NCI-H128 (cell line): Measurements from ENCODE around the gene TLL2.
"Not testable (repeated sequence)": the region's sequence is repeated elsewhere in the genome, so short reads cannot be mapped to it uniquely, and the experiment has no call there.

Source experiments
- DNase-seq: peaks from one replicate; lab custom pipeline; 2025; ENCODE audit not compliant: unreplicated experiment; lab: John Stamatoyannopoulos, UW

The TLL2 gene

DNA sequence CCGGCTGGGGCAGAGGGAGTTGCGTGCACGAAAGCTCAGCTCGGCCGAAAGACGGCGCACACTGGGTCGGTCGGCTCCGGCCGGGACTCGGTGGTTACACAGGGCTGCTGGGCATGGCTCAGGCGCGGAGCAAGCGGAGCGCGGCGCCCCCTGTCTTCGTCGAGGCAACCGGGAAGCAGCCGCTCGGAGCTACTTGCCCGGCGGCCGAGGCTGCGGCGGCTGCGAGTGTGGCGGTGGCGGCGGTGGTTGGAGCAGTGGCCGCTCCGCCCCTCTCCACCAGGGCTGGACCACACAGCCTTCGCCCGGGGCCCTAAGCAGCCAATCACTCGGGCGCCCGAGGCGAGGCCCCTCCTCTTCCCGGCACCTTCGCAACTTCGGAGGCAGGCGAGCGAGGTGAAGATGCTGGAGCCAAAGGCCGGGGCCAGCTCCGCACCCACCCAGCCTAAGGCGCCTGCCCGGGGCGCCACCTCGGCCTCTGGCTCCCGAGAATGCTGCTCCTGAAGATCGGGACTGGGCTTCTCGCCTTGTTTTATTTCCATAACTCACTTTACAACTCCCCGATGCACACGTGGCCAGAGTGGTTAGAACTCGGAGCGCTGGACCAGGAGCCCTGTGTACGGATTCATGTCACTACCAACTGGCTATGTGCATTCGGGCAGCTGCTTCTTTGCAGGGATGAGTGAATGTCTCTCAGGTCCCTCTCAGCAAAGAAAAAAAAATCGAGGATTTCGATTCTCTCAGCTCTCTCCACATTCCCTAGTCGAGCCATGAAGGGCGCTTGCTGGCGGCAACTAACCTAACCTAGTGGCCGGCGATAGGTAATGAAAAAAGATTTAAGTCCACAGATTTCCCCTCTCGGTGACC is at the start of gene TLL2:
Gene TLL2 (minus strand): TSS at position 229 of the 864 bp plus-strand sequence. CDS start 241 bp downstream, outside the sequence.
- DNase-seq: peak; percentile 21

DNA sequence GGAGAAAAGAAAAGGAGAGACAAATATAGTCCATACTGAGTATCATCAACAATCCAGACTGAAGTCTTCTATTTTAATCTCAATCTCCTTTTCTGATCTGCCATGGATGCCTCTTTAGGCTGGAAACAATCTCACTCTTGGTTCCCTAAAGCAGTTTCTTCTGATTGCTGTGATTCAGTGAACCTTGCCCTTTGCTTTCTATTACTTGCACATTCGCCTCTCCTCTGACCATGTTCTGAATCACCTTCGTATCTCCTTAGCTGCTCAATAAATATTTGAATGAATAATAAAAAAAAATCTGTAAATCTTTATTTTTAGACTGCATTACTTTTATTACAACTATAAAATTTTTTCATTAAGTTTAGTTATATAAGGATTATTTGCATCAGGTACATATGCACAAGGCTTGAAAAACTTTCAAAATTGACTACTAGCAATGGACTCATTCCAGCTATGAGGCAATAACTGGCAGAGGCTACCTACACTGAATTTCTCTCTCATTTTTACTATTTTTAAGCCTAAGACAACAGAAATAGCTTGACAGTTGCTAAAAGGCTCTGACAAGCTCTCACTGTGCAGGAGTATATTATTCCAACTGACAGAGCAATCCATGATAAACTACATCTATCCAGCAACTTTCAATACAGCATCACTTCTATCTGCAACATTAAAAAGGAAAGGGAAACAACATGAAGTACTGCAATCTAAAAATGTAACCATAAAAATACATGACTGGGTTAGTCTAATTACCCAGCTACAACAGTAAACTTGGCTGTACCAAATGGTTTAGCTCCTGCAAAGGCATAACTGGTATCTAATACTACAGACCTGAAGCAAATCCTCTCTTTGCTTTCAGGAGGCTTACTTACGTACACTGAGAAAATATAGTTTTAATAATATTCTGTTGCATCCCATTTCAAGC is 47.5 kb upstream of the TLL2 start:
- no peak for DNase-seq

DNA sequence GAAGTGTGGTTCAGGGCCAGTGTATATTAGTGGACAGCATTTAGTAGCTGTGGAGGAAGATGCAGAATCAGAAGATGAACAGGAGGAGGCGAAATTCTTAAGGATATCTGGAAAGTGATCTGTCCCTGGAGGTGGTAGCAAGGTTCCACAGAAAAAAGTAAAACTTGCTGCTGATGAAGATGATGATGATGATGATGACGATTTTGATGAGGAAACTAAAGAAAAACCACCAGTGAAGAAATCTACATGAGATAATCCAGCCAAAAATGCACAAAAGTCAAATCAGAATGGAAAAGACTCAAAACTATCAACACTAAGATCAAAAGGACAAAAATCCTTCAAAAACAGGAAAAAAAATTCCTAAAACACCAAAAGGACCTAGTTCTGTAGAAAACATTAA is 46.8 kb upstream of the TLL2 start:
- no peak for DNase-seq

DNA sequence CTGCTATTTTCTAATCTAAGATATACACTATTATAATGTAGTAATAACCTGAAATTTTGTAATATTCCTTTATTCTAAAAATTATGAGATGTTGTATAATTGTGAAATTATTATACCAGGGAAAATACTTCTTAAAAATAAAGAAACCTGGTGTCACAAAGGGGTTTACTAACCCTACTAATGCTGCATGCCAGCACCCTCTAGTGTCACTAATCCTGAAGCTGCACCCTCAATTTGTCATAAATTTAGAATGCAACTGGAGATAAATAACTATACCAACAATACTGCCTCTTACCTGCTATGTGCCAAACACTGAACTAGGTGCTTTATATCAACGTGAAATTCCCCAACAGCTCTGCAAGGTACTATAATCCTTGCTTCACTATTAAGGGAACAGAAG is 42.3 kb upstream of the TLL2 start:
- DNase-seq: no peak

DNA sequence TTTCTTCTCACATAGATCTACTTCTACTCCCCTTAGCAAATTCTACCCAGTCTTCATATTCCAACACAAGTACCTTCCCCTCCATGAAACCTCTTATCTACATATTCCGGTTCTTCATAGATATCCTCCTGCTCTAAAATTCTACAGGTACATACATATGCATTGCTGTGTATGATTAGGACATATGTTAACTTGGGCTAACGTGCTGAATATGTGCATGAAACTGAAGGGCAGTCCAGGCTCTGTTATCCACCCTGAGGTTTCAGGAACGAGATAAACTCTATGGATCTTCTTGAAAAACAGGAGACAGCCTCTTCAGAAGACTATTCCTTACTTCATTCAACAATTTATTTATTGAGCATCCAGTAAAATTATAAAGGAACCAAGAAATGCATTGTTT is 41.6 kb upstream of the TLL2 start:
- DNase-seq: no peak

DNA sequence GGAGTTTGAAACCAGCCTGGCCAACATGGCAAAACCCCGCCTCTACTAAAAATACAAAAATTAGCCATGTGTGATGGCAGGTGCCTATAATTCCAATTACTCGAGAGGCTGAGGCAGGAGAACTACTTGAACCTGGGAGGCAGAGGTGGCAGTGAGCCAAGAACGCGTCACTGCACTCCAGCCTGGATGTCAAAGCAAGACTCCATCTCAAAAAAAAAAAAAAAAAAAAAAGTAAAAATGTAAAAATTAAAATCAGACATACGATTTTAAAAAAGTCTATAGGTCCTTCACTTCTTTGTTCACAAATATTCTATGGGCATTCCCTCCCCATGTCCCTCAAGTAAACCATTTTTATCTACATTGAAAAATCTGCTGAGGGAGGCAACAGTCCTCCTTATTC is 34.9 kb upstream of the TLL2 start:
- DNase-seq: peak; percentile 6

DNA sequence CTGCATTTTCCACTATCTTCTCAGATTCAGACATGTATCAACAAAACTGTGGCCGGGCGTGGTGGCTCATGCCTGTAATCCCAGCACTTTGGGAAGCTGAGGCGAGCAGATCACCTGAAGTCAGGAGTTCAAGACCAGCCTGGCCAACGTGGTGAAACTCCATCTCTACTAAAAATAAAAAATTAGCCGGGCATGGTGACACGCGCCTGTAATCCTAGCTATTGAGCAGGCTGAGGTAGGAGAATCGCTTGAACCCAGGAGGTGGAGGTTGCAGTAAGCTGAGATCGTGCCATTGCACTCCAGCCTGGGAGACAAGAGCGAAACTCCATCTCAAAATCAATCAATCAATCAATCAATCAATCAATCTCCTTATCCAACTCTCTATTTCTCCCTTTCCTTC is 31.8 kb upstream of the TLL2 start:
- DNase-seq: not testable (repeated sequence)

DNA sequence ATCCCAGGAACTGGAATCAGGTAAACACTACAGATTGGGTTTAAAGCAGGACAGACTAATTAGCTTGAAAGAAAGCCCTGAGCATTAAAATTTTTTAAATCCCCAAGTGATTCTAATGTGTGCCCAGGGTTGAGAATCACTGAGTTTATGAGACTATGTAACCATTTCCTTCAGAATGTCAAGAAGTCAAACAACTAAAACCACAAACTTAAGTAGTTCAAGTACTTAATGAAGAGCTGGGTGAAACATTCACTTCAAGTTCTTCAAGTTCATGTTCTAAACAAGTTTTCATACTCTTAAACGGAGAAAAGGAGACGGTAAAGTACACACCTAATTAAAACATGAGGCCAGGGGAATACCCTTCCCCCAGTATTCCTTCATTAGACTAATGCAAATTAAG is 28.2 kb upstream of the TLL2 start:
- no peak for DNase-seq

DNA sequence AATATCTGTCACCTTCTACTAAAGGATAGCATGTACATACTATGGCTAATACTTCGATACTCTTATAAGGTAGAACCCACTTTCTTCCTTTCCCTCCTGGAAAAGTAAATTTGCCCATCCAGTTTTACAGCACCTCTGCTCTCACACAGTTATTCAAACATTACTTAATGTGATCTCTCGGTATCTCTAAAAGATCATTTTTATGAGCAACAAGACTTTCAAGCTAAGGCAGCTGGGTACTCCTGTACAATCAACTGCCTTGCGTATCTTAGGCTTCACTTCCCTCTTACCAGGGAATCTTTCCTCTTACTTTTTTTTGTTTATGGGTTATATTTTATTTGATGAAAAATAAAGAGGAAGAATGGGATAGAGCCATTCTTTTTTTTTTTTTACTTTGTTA is 26.5 kb upstream of the TLL2 start:
- no peak for DNase-seq

DNA sequence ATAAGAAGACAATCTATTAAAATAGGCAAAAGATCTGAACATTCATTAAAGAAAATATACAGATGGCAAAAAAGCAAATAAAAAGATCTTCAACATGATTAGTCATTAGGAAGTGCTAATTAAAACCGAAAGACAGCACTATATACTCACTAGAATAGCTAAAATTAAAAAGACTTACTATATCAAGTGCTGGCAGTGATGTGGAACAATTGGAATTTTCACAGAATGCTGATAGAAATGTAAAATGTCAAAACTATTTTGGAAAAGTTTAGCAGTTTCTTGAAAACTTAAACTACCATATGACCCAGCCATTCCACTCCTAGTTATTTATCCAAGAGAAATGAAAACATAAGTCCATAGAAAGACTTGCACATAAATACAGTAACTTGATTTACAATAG is 25.0 kb upstream of the TLL2 start:
- no peak for DNase-seq

DNA sequence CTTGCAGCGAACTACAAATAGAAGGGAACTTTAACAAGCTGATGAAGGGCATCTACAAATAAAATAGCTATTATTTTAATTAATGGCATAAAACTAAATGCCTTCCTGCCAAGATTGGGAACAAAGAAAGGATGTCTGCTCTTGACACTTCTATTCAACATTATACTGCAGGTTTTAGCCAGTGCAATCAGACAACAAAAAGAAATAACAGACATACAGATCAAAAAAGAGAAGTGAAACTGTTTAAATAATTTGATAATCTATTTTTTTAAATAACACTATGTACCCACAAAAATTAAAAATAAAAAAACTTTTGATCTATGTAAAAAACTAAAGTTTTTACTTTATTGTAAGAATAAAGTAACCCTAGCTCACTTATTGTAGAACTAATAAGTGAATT is 22.4 kb upstream of the TLL2 start:
- DNase-seq: no peak

DNA sequence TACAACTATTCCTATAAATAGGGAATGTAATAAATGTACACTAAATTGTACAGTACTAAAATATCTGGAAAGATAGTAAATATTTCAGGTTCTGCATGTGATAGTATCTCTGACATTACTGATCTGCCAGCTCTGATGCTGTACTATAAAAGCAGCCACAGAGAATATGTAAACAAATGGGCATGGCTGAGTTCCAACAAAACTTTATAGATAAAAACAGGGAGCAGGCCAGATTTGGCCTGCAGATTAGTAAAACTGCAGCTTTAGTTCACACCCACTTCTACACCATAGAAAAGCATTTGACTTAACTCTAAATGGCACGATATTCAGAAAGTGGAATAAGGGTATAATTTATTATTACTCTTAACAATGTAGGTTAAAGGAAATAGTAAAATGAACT is 18.8 kb upstream of the TLL2 start:
- no peak for DNase-seq

DNA sequence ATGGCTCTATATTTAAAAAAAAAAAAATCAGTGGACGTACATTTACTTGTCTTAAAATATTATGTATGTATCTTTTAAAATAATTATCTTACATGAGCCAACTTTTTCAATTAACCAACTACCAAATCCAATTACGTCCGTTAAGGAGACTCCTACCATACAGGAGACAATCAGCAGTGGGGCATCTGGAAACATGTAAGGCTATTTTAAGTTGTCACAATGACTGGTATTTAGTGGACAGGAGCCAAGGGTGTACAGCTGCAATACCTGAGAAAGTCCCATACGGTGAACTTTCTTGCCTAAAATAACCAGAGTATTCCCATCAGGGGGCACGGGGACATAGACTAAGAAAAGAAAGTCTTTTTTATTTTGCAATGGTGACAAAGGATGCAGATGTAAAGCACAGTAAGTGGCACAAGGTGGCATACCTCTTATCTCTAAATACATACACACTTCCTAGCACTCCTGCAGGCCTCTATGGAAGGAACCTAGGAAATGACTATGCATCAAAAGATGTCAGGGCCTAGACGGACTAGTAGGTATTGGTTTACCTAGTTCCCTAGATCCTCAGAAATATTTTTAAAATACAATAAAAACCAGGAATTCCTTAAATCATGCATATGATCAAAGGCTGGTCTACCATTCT is 16.0 kb upstream of the TLL2 start:
- DNase-seq: no peak

DNA sequence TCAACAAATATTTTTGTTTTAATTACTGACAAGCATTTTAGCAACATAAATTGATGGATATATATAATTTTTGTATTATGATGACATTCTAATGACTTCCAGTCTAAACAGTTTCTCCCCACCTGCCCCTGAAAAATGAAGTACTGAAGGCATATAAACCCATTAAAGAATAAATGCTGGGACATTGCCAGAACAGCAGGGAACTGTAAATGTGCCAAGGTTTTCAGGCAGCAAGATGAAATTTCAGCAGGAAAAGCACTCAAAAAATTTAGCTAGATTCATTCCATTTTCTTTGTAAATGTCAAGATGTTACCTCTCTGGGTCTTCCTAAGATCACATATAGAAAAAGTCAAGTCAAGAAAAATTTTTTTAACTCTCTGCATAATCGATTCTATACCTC is 11.0 kb upstream of the TLL2 start:
- no peak for DNase-seq

DNA sequence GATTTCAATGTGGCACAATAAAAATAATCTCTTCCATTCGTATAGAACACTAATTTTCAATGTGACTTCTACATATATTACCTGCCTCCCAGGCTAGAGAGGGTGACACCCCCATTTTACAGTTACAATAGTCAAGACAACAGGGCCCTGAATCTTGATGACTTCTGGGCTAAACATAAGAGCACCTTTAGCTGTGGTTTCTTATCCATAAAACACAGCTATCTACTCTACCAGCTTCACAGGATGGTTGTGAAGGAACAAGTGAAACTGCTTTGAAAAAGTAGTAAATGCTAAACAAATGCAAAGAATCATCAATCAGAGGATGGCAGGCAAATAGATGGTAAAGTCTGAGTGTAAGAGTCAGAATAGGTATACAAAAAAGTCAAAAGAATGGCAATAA is 3.6 kb upstream of the TLL2 start:
- DNase-seq: no peak

DNA sequence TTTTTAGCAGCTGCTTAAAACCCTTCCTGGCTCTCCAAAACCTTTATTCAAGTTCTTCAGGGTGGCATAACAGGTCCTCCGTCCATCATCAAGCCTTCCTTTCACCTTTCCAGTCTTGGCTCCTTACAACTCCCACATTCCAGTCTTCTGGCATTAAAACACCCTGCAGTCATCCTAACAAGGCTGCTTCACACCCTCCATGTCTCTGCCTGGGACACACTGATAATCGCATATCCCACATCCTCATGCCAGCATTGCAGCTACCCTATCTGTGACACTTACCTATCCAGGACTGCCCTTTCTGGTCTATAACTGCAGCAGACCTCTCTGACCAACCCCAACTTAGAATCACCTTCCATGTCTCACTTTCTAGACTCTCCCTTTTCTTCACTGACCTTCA is 2.6 kb upstream of the TLL2 start:
- DNase-seq: no peak

DNA sequence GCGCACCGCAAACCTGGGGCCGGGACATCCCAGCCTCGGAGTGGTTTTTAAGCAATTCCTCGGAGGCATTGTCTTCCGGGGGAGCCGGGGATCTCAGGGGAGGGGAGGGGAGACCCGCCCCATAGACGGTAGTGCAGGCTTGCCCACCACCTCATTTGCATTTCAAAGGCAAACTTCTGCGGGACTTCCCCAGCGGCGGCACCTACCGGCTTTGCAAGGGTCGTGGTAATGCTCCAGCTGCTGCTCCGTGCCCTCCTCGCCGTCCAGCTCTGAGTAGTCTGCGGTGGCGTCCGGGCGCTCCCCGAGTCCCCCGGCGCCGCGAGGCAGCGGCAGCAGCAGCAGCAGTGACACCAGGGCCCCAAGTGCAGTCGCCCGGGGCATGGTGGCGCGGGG is 425 bp downstream of the TLL2 start:
- no peak for DNase-seq

DNA sequence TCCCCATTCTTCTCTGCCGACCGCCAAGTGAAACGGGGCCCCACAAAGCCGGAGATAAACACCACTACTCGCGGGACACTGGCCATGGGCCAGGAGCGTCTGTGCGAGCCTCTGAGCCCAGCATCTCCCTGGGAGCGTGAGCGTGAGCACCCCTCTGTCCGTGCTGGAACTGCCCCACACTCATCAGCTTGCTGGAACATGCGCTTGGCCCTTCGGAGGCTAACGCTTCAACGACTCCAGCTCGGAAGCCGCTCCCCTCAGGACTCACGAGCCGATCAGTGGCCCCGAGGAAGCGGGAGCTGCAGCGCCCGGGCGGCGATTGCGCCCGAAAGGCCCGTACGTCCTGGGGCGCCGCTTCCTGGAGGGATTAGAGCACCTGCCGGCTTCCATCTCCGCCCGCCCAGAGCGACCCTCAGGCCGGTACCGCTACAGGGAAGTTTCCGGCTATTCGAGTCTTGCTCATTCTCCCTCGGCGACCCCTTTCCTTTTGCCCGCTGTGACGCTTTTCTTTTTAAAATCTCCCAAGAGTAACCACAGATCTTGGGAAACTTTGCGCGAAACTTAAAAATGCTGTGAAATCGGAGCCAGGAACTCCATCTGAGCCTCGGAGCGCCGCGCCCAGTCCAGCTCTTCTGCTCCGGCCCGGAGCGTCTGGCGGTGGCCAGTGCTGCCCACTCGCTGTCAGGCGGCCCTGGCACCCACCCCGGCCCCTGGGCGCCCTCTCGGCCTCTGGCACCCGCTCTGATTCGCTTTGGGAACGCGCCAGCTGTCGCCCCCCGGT is 1.0 kb downstream of the TLL2 start:
- no peak for DNase-seq

DNA sequence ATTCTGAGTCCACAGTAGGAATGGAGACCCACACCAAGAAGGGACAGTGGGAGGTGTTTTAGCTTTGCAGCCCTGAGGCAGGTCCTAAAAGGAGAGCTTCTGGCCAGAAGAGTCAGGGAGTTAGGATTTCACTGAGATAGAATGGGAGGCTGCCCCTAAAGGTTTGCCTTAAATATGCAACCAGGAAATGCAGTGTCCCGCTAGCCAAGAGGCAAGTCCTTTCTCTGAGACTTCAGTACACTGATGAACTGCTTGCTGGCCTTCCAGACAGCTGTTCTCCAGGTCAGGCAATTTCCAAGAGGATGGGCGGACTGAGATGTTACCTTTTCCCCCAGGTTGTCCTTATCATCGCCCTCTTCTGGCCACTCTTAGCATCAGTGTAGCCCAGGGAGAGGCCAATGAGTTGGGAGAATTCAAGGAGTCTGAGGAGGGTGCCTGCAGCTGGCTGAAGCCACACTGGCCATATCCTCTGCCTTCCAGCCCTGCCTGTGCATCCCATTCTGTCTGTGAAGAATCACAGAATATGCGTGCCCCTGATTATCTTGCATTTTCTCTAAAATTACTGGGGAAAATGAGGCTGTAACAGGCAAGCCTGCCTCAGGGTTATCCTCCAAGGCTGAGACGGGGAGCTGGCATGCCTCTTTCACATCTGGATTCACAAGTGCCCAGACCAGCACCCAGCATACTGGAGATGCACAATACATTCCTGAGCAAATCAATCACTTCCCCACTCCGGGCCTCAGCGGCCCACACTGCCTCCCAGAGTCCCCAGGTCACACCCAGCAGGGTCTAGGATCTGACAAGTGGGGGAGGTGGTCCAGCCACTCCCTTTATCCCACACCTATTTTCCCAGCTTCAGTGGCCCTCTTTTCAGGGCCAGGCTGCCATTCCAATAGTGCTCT is 2.4 kb downstream of the TLL2 start:
- no peak for DNase-seq
